HepG2 (cell line): ENCODE results near the gene ATOH8. TPM values are rescaled to one million over a fixed set of nuclear protein-coding genes. Genes with fewer than 3 reads are reported as not detected.

Experiments used
- ATAC-seq: fragments of 200-7000 bp; cut with Tn5 transposase; 3 replicates; pipeline ENCODE4 v1.9.1; 2020; ENCODE audit warnings: mild to moderate bottlenecking, moderate library complexity
- BruUV-seq: library from RNA; stranded (reverse); fragments of 400-500 nt; replicated peaks from 2 replicates; lab custom pipeline; 2021; lab: Mats Ljungman, UMichigan
- CTCF ChIA-PET: fragments of 300-600 bp; formaldehyde crosslinking; extraction: SDS; loops from one replicate; lab custom pipeline; 2021; ENCODE audit warnings: low total read pairs, inconsistent platforms, low intra/inter-chr PET ratio; lab: Yijun Ruan, JAX
- POLR2A ChIA-PET: fragments of 350-600 bp; sonication (Branson Sonifier 250); formaldehyde crosslinking; loops from one replicate; lab custom pipeline; 2020; ENCODE audit warnings: antibody characterized with exemption, inconsistent platforms; lab: Yijun Ruan, JAX
- DNase-seq: peaks from one replicate; pipeline ENCODE4 v3.0.0-alpha.2; 2015; ENCODE audit warnings: low spot score
- FAIRE-seq: peaks from 3 replicates; lab custom pipeline; 2011; peaks lifted over from hg19 to GRCh38; lab: Jason Lieb, UNC
- H2AFZ ChIP-seq: one replicate; pipeline ENCODE4 v1.6.1; 2011; ENCODE audit warnings: low read length, inconsistent platforms
- H3K27ac ChIP-seq: fragments of 300-600 bp; 3 replicates; pipeline ENCODE4 v1.8.0; 2011; ENCODE audit warnings: mixed run types, mild to moderate bottlenecking, mixed read lengths, low read length, inconsistent platforms; ENCODE audit not compliant: insufficient read depth; ENCODE audit errors: extremely low read length
- H3K27me3 ChIP-seq, 2 experiments: fragments of 200-600 bp in 1 of 2; 2 replicates in 1 of 2; 3 replicates in 1 of 2; pipeline versions ENCODE4 v1.6.0 to v1.8.0; 2011; ENCODE audit warnings: low read length in 2 of 2, mild to moderate bottlenecking in 2 of 2, moderate library complexity in 2 of 2, inconsistent platforms in 1 of 2; ENCODE audit not compliant: insufficient read depth in 2 of 2, control insufficient read depth in 1 of 2
- H3K36me3 ChIP-seq, 2 experiments: fragments of 200-600 bp in 1 of 2; replicated peaks in 1 of 2; 2 replicates in 1 of 2; 3 replicates in 1 of 2; pipeline versions ENCODE4 v1.5.1 to v1.8.0; 2011; ENCODE audit warnings: low read length in 2 of 2, inconsistent platforms in 1 of 2; ENCODE audit not compliant: insufficient read depth in 2 of 2, control insufficient read depth in 1 of 2
- H3K4me1 ChIP-seq: 2 replicates; pipeline ENCODE4 v1.5.1; 2012; ENCODE audit warnings: low read length, inconsistent platforms; ENCODE audit not compliant: insufficient read depth
- H3K4me2 ChIP-seq: 2 replicates; pipeline ENCODE4 v1.6.0; 2011; ENCODE audit warnings: low read depth, low read length, inconsistent platforms
- H3K4me3 ChIP-seq, 3 experiments: fragments of 200-600 bp in 1 of 3; sonication (generic), shearing (Covaris generic) in 1 of 3; replicated peaks in 1 of 3; 2 replicates each; pipeline ENCODE4 v1.5.1; 2011 to 2016; ENCODE audit warnings: low read length in 3 of 3, inconsistent platforms in 2 of 3, low read depth in 2 of 3, mild to moderate bottlenecking in 2 of 3, control low read depth in 1 of 3, mixed read lengths in 1 of 3; ENCODE audit not compliant: insufficient read depth in 1 of 3
- H3K79me2 ChIP-seq: one replicate; pipeline ENCODE4 v1.6.1; 2011; ENCODE audit warnings: low read length, inconsistent platforms; ENCODE audit not compliant: insufficient read depth
- H3K9ac ChIP-seq: 2 replicates; pipeline ENCODE4 v1.6.0; 2011; ENCODE audit warnings: mild to moderate bottlenecking, low read depth, low read length, inconsistent platforms; ENCODE audit not compliant: insufficient read depth
- H3K9me3 ChIP-seq: 2 replicates; pipeline ENCODE4 v1.5.1; 2012; ENCODE audit warnings: mild to moderate bottlenecking, low read length
- H4K20me1 ChIP-seq: 2 replicates; pipeline ENCODE4 v1.6.0; 2011; ENCODE audit warnings: inconsistent platforms, mild to moderate bottlenecking, low read length, moderate library complexity; ENCODE audit not compliant: insufficient read depth
- KDM5A ChIP-seq: fragments of 200-600 bp; sonication (generic); IDR thresholded peaks from 2 replicates; pipeline ENCODE4 v1.7.0; 2018; ENCODE audit warnings: antibody characterized with exemption, mild to moderate bottlenecking, low read length, borderline replicate concordance
- KLF16 ChIP-seq, 2 experiments: sonication (generic) in 1 of 2; formaldehyde crosslinking in 1 of 2; IDR thresholded peaks; 2 replicates each; pipeline versions ENCODE4 v1.6.1 to v1.8.0; 2016 to 2023; ENCODE audit warnings: missing genetic modification reagents in 2 of 2, missing compliant biosample characterization in 1 of 2
- SOX5 ChIP-seq: IDR thresholded peaks from 2 replicates; pipeline ENCODE4 v1.6.1; 2016; ENCODE audit warnings: borderline replicate concordance
- THYN1 ChIP-seq: sonication (generic); formaldehyde crosslinking; IDR thresholded peaks from 2 replicates; pipeline ENCODE4 v1.8.1; 2023; ENCODE audit warnings: low read depth, mild to moderate bottlenecking, moderate library complexity, missing genetic modification reagents, borderline replicate concordance
- ZBTB38 ChIP-seq: sonication (generic); formaldehyde crosslinking; IDR thresholded peaks from 2 replicates; pipeline ENCODE4 v1.5.1; 2020; ENCODE audit warnings: mild to moderate bottlenecking, missing genetic modification reagents
- ZNF615 ChIP-seq: sonication (generic); formaldehyde crosslinking; IDR thresholded peaks from 2 replicates; pipeline ENCODE4 v1.5.0; 2020; ENCODE audit warnings: mild to moderate bottlenecking, missing genetic modification reagents, borderline replicate concordance
- ZNF747 ChIP-seq: sonication (generic); formaldehyde crosslinking; IDR thresholded peaks from 2 replicates; pipeline ENCODE4 v1.8.1; 2023; ENCODE audit warnings: missing genetic modification reagents, mild to moderate bottlenecking, borderline replicate concordance
- WGBS: methylation state at CpG from one replicate; pipeline ENCODE4 v1.1.6; 2017; ENCODE audit warnings: low lambda C conversion rate; 5-methylcytosine and 5-hydroxymethylcytosine counted together
- in situ Hi-C: cut with HindIII; loops from 2 replicates; pipeline ENCODE4 v1.10.0; 2017; ENCODE audit warnings: low pct_unique_long_range_greater_than_20kb; ENCODE audit not compliant: extremely low pct_ligation_motif_present
- intact Hi-C: fragments of 100-400 bp; cut with micrococcal nuclease; formaldehyde crosslinking; loops from one replicate; pipeline ENCODE4 v1.10.0; 2022; ENCODE audit not compliant: unreplicated experiment
- polyA plus RNA-seq, 8 experiments: library from polyadenylated mRNA; depleted of rRNA in 3 of 8; stranded (reverse) in 7 of 8; unstranded in 1 of 8; fragments of >200 nt; fragmentation: Illumina TruSeq in 4 of 8; extraction: Trizol in 4 of 8; gene quantifications; 2 replicates each; pipeline versions ENCODE4 v1.2.1 to v1.2.3, GENCODE V29; 2011 to 2016; ENCODE audit warnings: low read depth in 4 of 8, missing spikeins in 1 of 8, mixed read lengths in 1 of 8; ENCODE audit not compliant: insufficient read depth in 1 of 8
- total RNA-seq, 5 experiments: library from RNA; depleted of rRNA; stranded (reverse); fragments of >200 nt; fragmentation: Illumina TruSeq; extraction: Trizol; gene quantifications; 2 replicates each; pipeline ENCODE4 v1.2.3, GENCODE V29; 2016; ENCODE audit warnings: low read depth in 1 of 5

Gene ATOH8
- total and polyA plus RNA-seq, 2 of the 13 experiments (the other 11 are each of a cell fraction or from before 2014, with no cell fraction given) = 0.13 to 0.61 TPM

GRCh38 chr2:85774126-85774978 lies 20.6 kb downstream of the ATOH8 start (continued):
- no peak for TF ChIP-seq SOX5
- TF ChIP-seq KDM5A = no peak
- TF ChIP-seq ZNF615 (CRISPR knock-in tag) = no peak
- TF ChIP-seq ZBTB38 (CRISPR knock-in tag) = no peak
- TF ChIP-seq, all 625 proteins: peak for 0

DNA sequence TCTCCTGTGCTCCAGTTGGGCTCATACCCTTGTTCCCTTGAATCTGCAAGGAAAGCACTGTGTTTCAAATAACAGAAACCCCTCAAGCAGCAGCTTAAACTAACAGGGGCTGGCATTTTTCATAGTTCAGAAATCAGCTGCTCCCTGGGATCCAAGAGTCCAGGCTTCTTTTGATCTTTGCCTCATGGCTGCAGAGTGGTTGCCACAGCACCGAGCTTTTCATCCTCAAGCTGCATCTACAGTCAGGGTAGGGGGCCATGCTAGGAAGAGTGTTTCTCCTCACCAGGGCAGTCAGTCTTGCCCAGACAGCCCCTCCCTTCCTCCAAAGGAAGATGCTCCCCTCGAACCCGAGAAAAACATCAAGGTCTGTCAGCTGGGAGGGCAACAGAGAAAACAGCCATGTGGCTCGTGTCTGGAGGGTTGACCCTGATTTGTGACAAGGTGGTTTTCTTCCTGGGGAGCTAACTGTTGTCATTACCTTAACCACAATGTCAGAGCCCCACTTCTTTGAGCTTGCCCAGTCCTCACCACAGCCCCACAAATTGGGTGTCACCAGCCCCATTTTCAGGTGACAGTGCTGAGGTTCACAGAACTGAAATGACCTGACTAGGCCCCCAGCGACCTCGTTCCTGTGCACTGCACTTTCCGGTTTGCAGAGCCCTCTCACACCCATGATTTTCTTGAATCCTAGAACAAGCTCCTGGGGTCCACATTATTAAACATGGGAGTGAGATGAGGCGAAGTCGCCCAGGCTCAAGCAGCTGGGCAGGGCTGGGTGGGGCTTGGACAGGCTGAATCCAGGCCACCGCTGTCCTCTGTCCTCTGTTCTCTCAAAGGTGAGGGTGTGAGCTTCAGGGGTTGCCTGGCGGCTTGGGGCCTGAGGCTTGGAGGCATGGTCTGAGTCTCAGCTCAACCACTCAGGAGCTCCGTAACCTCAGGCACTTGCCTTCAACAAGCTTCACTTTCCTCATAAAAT lies 21.9 kb downstream of the ATOH8 start:
- no peak overlapping the region for H2AFZ ChIP-seq
- TF ChIP-seq KLF16 (CRISPR knock-in tag; IDR thresholded peaks at IDR 0.05) (no peak), THYN1 (no peak), ZNF747 (CRISPR knock-in tag) (no peak)
- H3K36me3 ChIP-seq = no peaks in the 10 kb centered on the region
- ChIA-PET POLR2A (no interaction called here), CTCF (no interaction called here)
- no TSS peak for BruUV-seq
- no peaks in the 10 kb centered on the region for H3K27me3 ChIP-seq
- no peak overlapping the region for H3K9ac ChIP-seq
- WGBS = 84% methylated on average over 10 of the region's 12 CpGs
- no peak overlapping the region for H3K4me3 ChIP-seq
- ATAC-seq (no peak), DNase-seq (no peak), FAIRE-seq (no peak)
- no peaks in the 10 kb centered on the region for H3K9me3 ChIP-seq
- in situ Hi-C loops (no loop called here), intact Hi-C loops (no loop called here)
- H4K20me1 ChIP-seq = no peaks in the 10 kb centered on the region
- no peak overlapping the region for H3K27ac ChIP-seq
- peaks cover 53% of the 10 kb centered on the region for H3K4me1 ChIP-seq
- H3K79me2 ChIP-seq = no peaks in the 10 kb centered on the region
- H3K4me2 ChIP-seq = no peak overlapping the region
